OCI-LY3 (cell line): ENCODE measurements around the gene SLC12A8.

Experiments used
- H2AFZ ChIP-seq: fragments of 200-600, 300-600 bp; shearing (Covaris generic); 2 replicates; pipeline ENCODE4 v1.6.0; 2014; ENCODE audit warnings: antibody characterized with exemption, low read depth, low read length
- H3K27ac ChIP-seq: fragments of 200-600, 300-600 bp; sonication (generic); 2 replicates; pipeline ENCODE4 v1.5.1; 2014; ENCODE audit warnings: mild to moderate bottlenecking, low read length, moderate library complexity, mixed read lengths
- H3K27me3 ChIP-seq: fragments of 200-600, 300-600 bp; sonication (generic); 2 replicates; pipeline ENCODE4 v1.6.1; 2014; ENCODE audit warnings: low read depth, low read length, mixed read lengths
- H3K36me3 ChIP-seq: fragments of 200-600, 300-600 bp; sonication (generic); replicated peaks from 2 replicates; pipeline ENCODE3; 2014; ENCODE audit warnings: low read depth, low read length, mixed read lengths
- H3K4me1 ChIP-seq: fragments of 300-600, 200-600 bp; sonication (generic); 2 replicates; pipeline ENCODE4 v1.6.1; 2014; ENCODE audit warnings: low read length, mixed read lengths
- H3K4me2 ChIP-seq: fragments of 200-600, 300-600 bp; sonication (generic); 2 replicates; pipeline ENCODE4 v1.6.1; 2014; ENCODE audit warnings: low read length, mixed read lengths
- H3K4me3 ChIP-seq: fragments of 300-600, 200-600 bp; sonication (generic); 2 replicates; pipeline ENCODE4 v1.5.1; 2014; ENCODE audit warnings: antibody characterized with exemption, mild to moderate bottlenecking, low read length, moderate library complexity
- H3K79me2 ChIP-seq: fragments of 300-600, 200-600 bp; shearing (Covaris generic); 2 replicates; pipeline ENCODE4 v1.6.1; 2014; ENCODE audit warnings: mild to moderate bottlenecking, low read length, mixed read lengths
- H3K9ac ChIP-seq: fragments of 300-600, 200-600 bp; shearing (Covaris generic); 2 replicates; pipeline ENCODE4 v1.6.0; 2014; ENCODE audit warnings: mild to moderate bottlenecking, low read length, moderate library complexity
- H3K9me3 ChIP-seq: fragments of 200-600, 300-600 bp; shearing (Covaris generic); 2 replicates; pipeline ENCODE4 v1.6.1; 2014; ENCODE audit warnings: low read length, mixed read lengths; ENCODE audit not compliant: insufficient read depth
- H4K20me1 ChIP-seq: fragments of 200-600, 300-600 bp; sonication (generic); 2 replicates; pipeline ENCODE4 v1.6.1; 2016; ENCODE audit warnings: low read length, mixed read lengths; ENCODE audit not compliant: insufficient read depth
- CTCF ChIP-seq: fragments of 200-600, 300-600 bp; sonication (generic); IDR thresholded peaks from 2 replicates; pipeline ENCODE4 v1.5.1; 2014; ENCODE audit warnings: antibody characterized with exemption, low read length, low read depth
- EZH2phosphoT487 ChIP-seq: fragments of 200-600 bp; shearing (Covaris generic); IDR thresholded peaks from 2 replicates; pipeline ENCODE4 v1.6.1; 2018; ENCODE audit warnings: antibody characterized with exemption, mixed run types, low read depth

The SLC12A8 gene

GRCh38 chr3:125103406-125103805 is 109.1 kb downstream of the SLC12A8 start:
- H3K79me2 ChIP-seq = no peaks in the 10 kb centered on the region
- H3K9ac ChIP-seq = no peak overlapping the region
- H3K27me3 ChIP-seq = peaks cover 56% of the 10 kb centered on the region
- H3K4me2 ChIP-seq = no peak overlapping the region
- H2AFZ ChIP-seq = no peak overlapping the region
- peaks cover 5% of the 10 kb centered on the region; the same call in 1 of the 2 replicates for H3K9me3 ChIP-seq
- H3K4me3 ChIP-seq = no peak overlapping the region
- peaks cover 4% of the 10 kb centered on the region for H3K36me3 ChIP-seq
- no peak for TF ChIP-seq CTCF
- no peak for TF ChIP-seq EZH2phosphoT487
- no peak overlapping the region for H3K27ac ChIP-seq
- peaks cover 26% of the 10 kb centered on the region for H3K4me1 ChIP-seq
- H4K20me1 ChIP-seq = no peaks in the 10 kb centered on the region

DNA sequence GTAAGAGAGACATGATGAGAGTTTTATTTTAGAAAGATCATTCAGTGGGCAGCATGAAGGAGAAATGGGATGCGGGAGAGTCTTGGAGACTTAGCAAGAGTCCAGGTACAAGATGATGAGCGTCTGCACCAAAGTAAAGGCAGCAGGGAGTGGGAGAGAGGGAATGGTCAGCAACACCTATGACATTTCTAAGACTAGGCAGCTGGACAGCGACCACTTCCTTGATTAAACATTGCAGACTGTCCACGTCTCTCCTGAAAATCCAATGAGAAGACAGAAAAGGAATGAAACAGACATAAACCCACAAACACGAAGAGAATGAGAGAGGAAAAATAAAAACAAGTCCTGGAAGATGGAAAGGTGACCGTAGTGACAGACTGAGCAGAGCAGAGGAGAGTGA is 110.1 kb downstream of the SLC12A8 start:
- Histone ChIP-seq H2AFZ (no peak overlapping the region), H3K4me1 (peaks cover 17% of the 10 kb centered on the region), H3K79me2 (no peaks in the 10 kb centered on the region), H3K4me2 (no peak overlapping the region), H3K27me3 (peaks cover 59% of the 10 kb centered on the region), H4K20me1 (no peaks in the 10 kb centered on the region), H3K4me3 (no peak overlapping the region), H3K36me3 (peaks cover 4% of the 10 kb centered on the region), H3K9me3 (peaks cover 5% of the 10 kb centered on the region; the same call in 1 of the 2 replicates), H3K9ac (no peak overlapping the region), H3K27ac (no peak overlapping the region)
- TF ChIP-seq EZH2phosphoT487 (no peak), CTCF (no peak)

GRCh38 chr3:125098611-125099291 is 113.8 kb downstream of the SLC12A8 start:
- Histone ChIP-seq H3K36me3 (no peaks in the 10 kb centered on the region), H3K4me2 (no peak overlapping the region), H3K79me2 (no peaks in the 10 kb centered on the region), H2AFZ (no peak overlapping the region), H3K27ac (no peak overlapping the region), H3K9me3 (no peaks in the 10 kb centered on the region), H3K27me3 (peaks cover 52% of the 10 kb centered on the region), H4K20me1 (no peaks in the 10 kb centered on the region), H3K4me3 (no peak overlapping the region), H3K9ac (no peak overlapping the region), H3K4me1 (peaks cover 2% of the 10 kb centered on the region; the same call in 1 of the 2 replicates)
- no peak for TF ChIP-seq EZH2phosphoT487
- TF ChIP-seq CTCF = no peak

DNA sequence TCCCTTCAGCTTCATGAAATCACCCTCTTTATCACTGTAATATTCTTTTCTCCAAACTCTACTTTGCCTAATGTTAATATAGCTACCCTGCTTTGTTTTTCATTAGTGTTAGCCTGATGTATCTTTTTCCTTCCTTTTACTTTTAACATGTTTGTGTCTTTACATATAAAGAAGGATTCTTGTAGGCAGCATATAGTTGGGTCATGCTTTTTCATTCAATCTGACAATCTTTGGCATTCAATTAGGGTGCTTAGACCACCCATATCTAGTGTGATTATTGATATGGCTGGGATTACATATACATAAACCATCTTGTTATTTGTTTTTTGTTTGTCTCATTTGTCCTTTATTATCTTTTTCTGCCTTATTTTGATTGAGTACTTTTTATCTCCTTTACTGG is 121.9 kb downstream of the SLC12A8 start:
- TF ChIP-seq CTCF (no peak), EZH2phosphoT487 (no peak)
- Histone ChIP-seq H3K27me3 (peaks cover 31% of the 10 kb centered on the region), H3K4me3 (no peak overlapping the region)

More for the DNA sequence above, 121.9 kb downstream of the SLC12A8 start:
- Histone ChIP-seq H3K79me2 (no peaks in the 10 kb centered on the region), H4K20me1 (no peaks in the 10 kb centered on the region), H3K4me1 (no peaks in the 10 kb centered on the region), H3K4me2 (no peak overlapping the region), H3K9me3 (no peaks in the 10 kb centered on the region), H3K27ac (no peak overlapping the region), H3K36me3 (no peaks in the 10 kb centered on the region), H3K9ac (no peak overlapping the region), H2AFZ (no peak overlapping the region)
